Heart left ventricle (tissue), 16 donors: Measurements from ENCODE around the gene DCDC2. TPM values are rescaled to one million over a fixed set of nuclear protein-coding genes. Genes with fewer than 3 reads are reported as not detected.
"Not testable (repeated sequence)": the region's sequence is repeated elsewhere in the genome, so short reads cannot be mapped to it uniquely, and the experiment has no call there.

Experiments used
- ATAC-seq, 4 donors: fragments of 200-7000 bp; cut with Tn5 transposase; one replicate each; pipeline ENCODE4 v1.9.1; 2020 to 2022; ENCODE audit warnings: moderate library complexity in 4 of 4, mild to moderate bottlenecking in 3 of 4, moderate number of reproducible peaks in 1 of 4
- DNase-seq, 5 donors: peaks; one replicate each; pipeline ENCODE4 v3.0.0-alpha.2; 2020
- H3K27ac ChIP-seq, 12 donors: fragments of 200-600 bp; sonication (generic) in 4 of 12; one replicate each; pipeline versions ENCODE4 v1.5.0 to v1.8.0; 2016 to 2022; ENCODE audit warnings: mild to moderate bottlenecking in 2 of 12
- H3K27me3 ChIP-seq, 9 donors: fragments of 200-600 bp; sonication (generic) in 2 of 9; one replicate each; pipeline versions ENCODE4 v1.5.1 to v1.8.0; 2016 to 2022; ENCODE audit warnings: mild to moderate bottlenecking in 3 of 9
- H3K36me3 ChIP-seq, 9 donors: fragments of 200-600 bp; sonication (generic) in 2 of 9; one replicate each; pipeline versions ENCODE4 v1.5.0 to v1.8.0; 2018 to 2022; ENCODE audit warnings: mild to moderate bottlenecking in 2 of 9
- H3K4me1 ChIP-seq, 12 donors: fragments of 200-600 bp; sonication (generic) in 4 of 12; one replicate each; pipeline versions ENCODE4 v1.5.0 to v1.8.0; 2016 to 2022; ENCODE audit warnings: mild to moderate bottlenecking in 3 of 12
- H3K4me3 ChIP-seq, 12 donors: fragments of 200-600 bp; sonication (generic) in 4 of 12; one replicate each; pipeline versions ENCODE4 v1.5.0 to v1.8.0; 2017 to 2022; ENCODE audit warnings: mild to moderate bottlenecking in 9 of 12, moderate library complexity in 4 of 12
- H3K9me3 ChIP-seq, 12 donors: fragments of 200-600 bp; sonication (generic) in 4 of 12; one replicate each; pipeline versions ENCODE4 v1.5.0 to v1.8.0; 2016 to 2022; ENCODE audit warnings: mild to moderate bottlenecking in 1 of 12
- CTCF ChIP-seq, 12 donors: fragments of 200-600 bp; sonication (generic) in 4 of 12; IDR thresholded peaks; one replicate each; pipeline versions ENCODE4 v1.5.0 to v1.8.0; 2018 to 2022; ENCODE audit warnings: antibody characterized with exemption in 12 of 12, mild to moderate bottlenecking in 5 of 12
- POLR2A ChIP-seq, 2 donors: fragments of 450-650 bp; IDR thresholded peaks; one replicate each; pipeline ENCODE4 v1.6.1; 2017; ENCODE audit warnings: antibody characterized with exemption in 2 of 2, mild to moderate bottlenecking in 2 of 2, moderate library complexity in 2 of 2
- WGBS, 4 donors: extraction: QIAGEN DNeasy Blood & Tissue Kit in 2 of 4; methylation state at CpG; one replicate each; pipeline versions ENCODE4 v1.1.5 to v1.1.7; 2013 to 2018; 5-methylcytosine and 5-hydroxymethylcytosine counted together
- intact Hi-C, 10 donors: fragments of 100-400 bp; cut with DNase I; formaldehyde crosslinking; loops; one replicate each; pipeline versions ENCODE4 v1.11.1 to v1.14.2; 2022
- polyA plus RNA-seq, 2 donors: library from polyadenylated mRNA; stranded (reverse); fragments of 200-250 nt; gene quantifications; one replicate each; pipeline ENCODE4 v1.2.3, GENCODE V29; 2013
- total RNA-seq, 9 donors: library from RNA; depleted of rRNA in 2 of 9; stranded (reverse); fragments of >200 nt in 2 of 9; fragmentation: NEBNext Ultra II Directional in 3 of 9; extraction: Animal tissue kit (Norgen Biotek cat#: 25700) in 3 of 9; gene quantifications; one replicate each; pipeline versions ENCODE4 v1.1.0 to v1.2.4, GENCODE V29; 2016 to 2023
- donor health status: ischemic (EF 13 %, LVEDD 7.1; RV severe dilation, severe dysfunction).
- donor health status: healthy with polysubstance abuse.
- donor health status: DM: no; HTN: yes; CAD: no.
- donor health status: DM: no; HTN: no; CAD: no.
- donor health status: ischemic (EF 25% LVEDD 6.9; RV normal size, moderate dysfunction).
- donor health status: ischemic (EF 25% LVEDD 5.7; RV mildly dilated, moderate dysfunction).
- donor health status: healthy.
- donor health status: DM: yes; HTN: yes; CAD: no.
- donor health status: ischemic (EF 35%, LVEDD 5.7; RV mildly dilated, moderate dysfunction).
- donor health status: nonischemic (EF 11% LVEDD 7.7; RV severe dilation, severe dysfunction).
- donor health status: DM: yes; HTN: yes; CAD: no.
- donor health status: PGD.
- donor health status: ischemic (EF 29% LVEDD 5.4; RV normal size, mild dysfunction).
- donor health status: nonischemic (EF 23%, LVEDD 6.1; RV moderate dilation, normal function).

DCDC2 gene
- total and polyA plus RNA-seq, 11 donors, result 0.05 to 0.16 TPM; not detected in 9

- no peak for ATAC-seq
- intact Hi-C loops, result loop anchor here in 2 of 10 donors (2.0 to 5.0 kb wide), 2 partner anchors 104 to 108 kb away; no protein-coding TSS in a partner anchor
- Histone ChIP-seq H3K4me3 (no peak overlapping the region), H3K27ac (no peak overlapping the region), H3K4me1 (no peaks in the 10 kb centered on the region), H3K9me3 (no peaks in the 10 kb centered on the region), H3K36me3 (no peaks in the 10 kb centered on the region), H3K27me3 (peaks cover 0 to 5% (median 0%) of the 10 kb centered on the region in 9 donors)
- DNase-seq, result no peak
- 60 to 69% (median 63%) methylated on average over 2 of the region's 2 CpGs for WGBS, 4 donors
- TF ChIP-seq POLR2A (IDR thresholded peaks at IDR 0.05) (no peak), CTCF (IDR thresholded peaks at IDR 0.05) (no peak)
These were observed 33.3 kb upstream of the DCDC2 start for GRCh38 chr6:24391208-24391607.

- no peaks in the 10 kb centered on the region for H3K9me3 ChIP-seq
- H3K27me3 ChIP-seq, result peaks cover 0 to 5% (median 0%) of the 10 kb centered on the region in 9 donors
- TF ChIP-seq POLR2A (IDR thresholded peaks at IDR 0.05) (no peak), CTCF (IDR thresholded peaks at IDR 0.05) (no peak)
- intact Hi-C loops, result loop anchor here in 7 of 10 donors (2.0 to 5.0 kb wide), 3 partner anchors 101 to 106 kb away; no protein-coding TSS in a partner anchor
- H3K27ac ChIP-seq, result no peak overlapping the region
- no peaks in the 10 kb centered on the region for H3K36me3 ChIP-seq
- no peaks in the 10 kb centered on the region for H3K4me1 ChIP-seq
- DNase-seq (no peak), ATAC-seq (no peak)
- no peak overlapping the region for H3K4me3 ChIP-seq
- WGBS, 4 donors, result 85 to 94% (median 86%) methylated on average over 1 of the region's 1 CpG
These were observed 30.0 kb upstream of the DCDC2 start for GRCh38 chr6:24387818-24388217.

GRCh38 chr6:24385536-24386269 is 27.8 kb upstream of the DCDC2 start:
- WGBS, 4 donors, result 73 to 84% (median 79%) methylated on average over 8 of the region's 8 CpGs

GRCh38 chr6:24384369-24385130 is 26.7 kb upstream of the DCDC2 start:
- WGBS, 4 donors, result 88 to 93% (median 91%) methylated on average over 5 of the region's 5 CpGs
- H3K4me1 ChIP-seq, H3K36me3 ChIP-seq, DNase-seq, H3K4me3 ChIP-seq, H3K27ac ChIP-seq, ATAC-seq, H3K27me3 ChIP-seq, H3K9me3 ChIP-seq: not testable (repeated sequence)
- intact Hi-C loops, result loop anchor here in 4 of 10 donors (5.0 kb wide), 2 partner anchors 97 to 102 kb away; no protein-coding TSS in a partner anchor

More at GRCh38 chr6:24385536-24386269, 27.8 kb upstream of the DCDC2 start:
- no peaks in the 10 kb centered on the region for H3K36me3 ChIP-seq
- DNase-seq (no peak), ATAC-seq (no peak)
- no peaks in the 10 kb centered on the region for H3K4me1 ChIP-seq
- H3K4me3 ChIP-seq, result no peak overlapping the region
- peaks cover 0 to 5% (median 0%) of the 10 kb centered on the region in 9 donors for H3K27me3 ChIP-seq
- intact Hi-C loops, result loop anchor here in 4 of 10 donors (5.0 kb wide), 2 partner anchors 98 to 103 kb away; no protein-coding TSS in a partner anchor
- no peaks in the 10 kb centered on the region for H3K9me3 ChIP-seq
- TF ChIP-seq CTCF (IDR thresholded peaks at IDR 0.05) (no peak), POLR2A (IDR thresholded peaks at IDR 0.05) (no peak)
- no peak overlapping the region for H3K27ac ChIP-seq

GRCh38 chr6:24382891-24383494 is 25.1 kb upstream of the DCDC2 start:
- H3K4me3 ChIP-seq, H3K27ac ChIP-seq, H3K4me1 ChIP-seq, ATAC-seq, H3K27me3 ChIP-seq, DNase-seq, intact Hi-C loops, H3K36me3 ChIP-seq, H3K9me3 ChIP-seq: not testable (repeated sequence)
- 93 to 95% (median 93%) methylated on average over 9 of the region's 9 CpGs for WGBS, 4 donors
